Stimulated activated CD8-positive, alpha-beta memory T cell treated with anti-CD3 and anti-CD28 coated beads, Interleukin-4, amount 100 ng/mL, for 4 hours (primary cell): ENCODE results near the gene HOXA10.

Experiments used
- DNase-seq, 2 donors: peaks; one replicate each; pipeline ENCODE4 v3.0.0-alpha.2; 2020; ENCODE audit warnings: low read depth in 2 of 2, low spot score in 1 of 2

Gene HOXA10

DNA sequence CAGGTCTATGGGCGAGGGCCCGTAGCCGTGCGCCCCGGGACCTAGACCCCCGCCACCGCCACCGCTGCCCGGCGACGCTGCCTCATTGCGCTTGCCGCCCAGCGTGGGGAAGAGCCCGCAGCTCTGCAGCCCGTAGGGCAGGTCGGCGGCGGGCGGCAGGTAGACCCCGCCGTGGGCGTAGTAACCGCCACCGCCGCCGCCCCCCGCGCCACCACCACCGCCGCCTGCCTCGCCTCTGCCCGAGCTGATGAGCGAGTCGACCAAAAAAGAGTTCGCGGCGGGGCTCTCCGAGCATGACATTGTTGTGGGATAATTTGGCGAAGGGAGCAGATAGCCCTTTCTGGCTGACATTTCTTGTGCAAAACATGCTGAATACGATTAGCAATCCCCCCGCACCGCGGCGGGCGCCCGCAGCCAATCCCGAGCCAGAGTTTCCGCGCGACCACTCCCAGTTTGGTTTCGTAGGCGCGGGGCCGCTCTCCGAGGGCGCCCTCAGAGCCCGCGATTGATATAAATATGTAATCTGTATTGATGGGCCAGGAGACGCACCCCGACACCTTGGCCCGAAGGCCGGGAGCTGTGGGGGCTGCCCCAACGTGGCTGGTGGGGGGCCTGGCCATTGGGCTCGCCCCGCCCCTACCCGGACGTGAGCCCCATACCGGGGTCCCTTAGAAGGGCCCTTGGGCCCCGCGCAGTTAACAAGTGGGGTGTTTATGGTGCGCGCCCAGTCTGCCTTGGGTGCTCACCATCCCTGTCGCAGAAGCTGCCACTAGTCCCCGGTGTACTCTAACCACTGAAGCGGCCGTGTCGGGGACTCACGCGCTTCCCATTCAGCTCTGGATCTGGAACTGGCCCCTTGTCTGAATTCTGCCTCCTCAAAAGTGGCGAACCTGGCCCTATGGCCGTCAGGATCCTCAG lies at the start of gene HOXA10:
Gene HOXA10, minus strand, starts transcription at position 365 of the 918 bp plus-strand sequence. Its CDS starts 14 bp downstream, at position 351.
- no peak for DNase-seq

DNA sequence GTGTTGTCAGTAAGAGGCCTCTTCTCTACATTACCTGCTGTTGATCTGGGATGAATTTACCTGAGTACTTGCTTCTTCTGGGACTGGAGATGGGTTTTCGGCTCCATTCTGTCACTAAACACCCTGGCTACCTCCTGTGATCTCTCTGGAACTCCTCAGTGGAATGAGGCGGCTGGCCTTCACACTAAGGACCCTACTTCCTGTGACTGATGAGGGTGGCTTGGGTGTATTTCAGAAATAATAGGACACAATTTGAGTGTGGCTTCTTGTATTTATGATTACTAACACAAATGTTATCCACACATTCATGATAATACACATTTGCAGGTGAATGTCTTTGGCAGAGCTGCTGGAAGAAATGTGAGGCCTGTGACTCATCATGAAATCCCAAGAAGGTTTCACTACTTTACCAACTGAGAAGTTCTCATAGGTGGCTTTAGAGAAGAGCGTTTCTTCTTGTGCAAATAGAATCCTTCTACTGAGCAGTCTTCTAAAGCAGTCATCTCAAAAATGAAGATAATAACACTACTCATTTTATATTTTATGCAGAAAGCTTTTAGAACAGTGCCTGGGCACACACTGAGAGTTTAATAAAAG lies 47.2 kb upstream of the HOXA10 start:
- DNase-seq, result no peak

DNA sequence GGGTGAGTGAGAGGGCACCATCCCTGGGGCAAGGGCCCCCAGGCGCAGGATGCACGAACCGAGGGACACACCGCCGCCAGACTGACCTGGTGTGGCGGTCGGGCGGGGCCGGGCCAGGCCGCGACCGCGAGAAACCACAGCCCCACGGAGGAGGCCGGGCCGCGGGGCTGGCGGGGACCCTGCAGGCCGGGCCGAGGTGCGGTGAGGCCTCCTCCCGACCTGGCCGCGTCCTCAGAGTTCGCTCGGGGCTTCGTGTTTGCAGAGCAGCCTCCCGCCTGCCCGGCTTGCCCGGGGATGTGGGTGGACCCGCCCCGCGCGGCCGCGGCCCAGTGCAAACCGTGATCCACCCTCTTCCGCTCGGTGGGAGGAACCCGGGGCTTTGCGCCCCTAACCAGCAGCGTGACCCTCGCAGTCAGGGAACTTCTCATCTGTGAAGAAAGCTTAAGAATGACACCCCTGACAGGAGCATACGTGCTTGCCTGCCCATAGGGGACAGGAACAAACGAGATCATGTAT lies 46.4 kb upstream of the HOXA10 start:
- DNase-seq, result no peak

DNA sequence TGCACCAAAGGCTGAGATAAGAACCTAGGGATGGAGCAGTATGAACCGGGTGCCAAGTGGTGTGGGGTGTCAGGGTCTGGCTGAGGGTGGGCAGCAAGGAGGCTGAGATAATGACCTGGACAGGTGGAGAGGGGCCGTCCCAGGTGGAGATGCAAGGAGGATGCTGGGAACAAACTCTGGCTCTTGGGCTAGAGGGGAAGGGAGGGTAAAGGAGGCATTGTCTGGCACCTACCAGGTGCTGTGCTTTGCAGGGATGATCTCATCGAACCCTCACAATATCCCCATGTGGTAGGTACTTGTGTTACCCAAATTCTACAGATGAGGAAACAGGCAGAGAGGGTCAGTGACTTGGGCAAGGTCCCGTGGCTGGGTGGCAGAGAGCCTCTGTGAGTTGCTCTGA lies 45.7 kb upstream of the HOXA10 start:
- no peak for DNase-seq

DNA sequence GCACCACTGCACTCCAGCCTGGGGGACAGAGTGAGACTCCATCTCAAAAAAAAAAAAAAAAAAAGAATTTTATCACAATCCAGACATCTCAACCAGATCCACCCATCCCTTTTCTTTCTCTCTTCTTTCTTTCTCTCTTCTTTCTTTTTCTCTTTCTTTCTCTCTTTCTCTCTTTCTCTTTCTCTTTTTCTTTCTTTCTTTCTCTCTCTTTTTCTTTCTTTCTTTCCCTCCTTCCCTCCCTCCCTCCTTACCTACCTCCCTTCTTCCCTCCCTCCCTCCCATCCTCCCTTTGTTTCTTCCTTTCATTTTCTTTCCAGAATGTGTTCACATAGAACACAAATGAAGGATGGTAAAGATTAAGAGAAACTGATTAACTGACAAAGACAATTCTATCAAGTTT lies 43.8 kb upstream of the HOXA10 start:
- DNase-seq, result no peak

DNA sequence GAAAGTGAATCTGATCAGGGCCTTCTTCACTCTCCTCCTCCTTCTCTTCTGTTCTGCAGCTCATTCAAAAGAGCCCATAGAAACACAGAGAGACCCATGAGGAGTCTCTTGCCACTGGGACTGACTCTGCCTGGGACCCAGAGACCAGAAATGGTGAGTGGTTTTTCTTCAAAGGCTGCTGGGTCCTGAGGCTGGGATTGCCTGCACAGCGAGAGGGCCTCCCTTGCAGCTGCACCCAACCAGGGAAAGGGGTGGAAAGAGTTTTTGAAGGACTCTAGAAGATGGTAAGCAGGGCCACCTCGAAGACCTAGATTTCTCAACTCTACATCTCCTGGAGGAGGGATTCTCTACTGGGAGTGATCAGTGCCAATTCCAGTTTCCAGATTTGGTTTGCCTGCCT lies 41.2 kb upstream of the HOXA10 start:
- no peak for DNase-seq

DNA sequence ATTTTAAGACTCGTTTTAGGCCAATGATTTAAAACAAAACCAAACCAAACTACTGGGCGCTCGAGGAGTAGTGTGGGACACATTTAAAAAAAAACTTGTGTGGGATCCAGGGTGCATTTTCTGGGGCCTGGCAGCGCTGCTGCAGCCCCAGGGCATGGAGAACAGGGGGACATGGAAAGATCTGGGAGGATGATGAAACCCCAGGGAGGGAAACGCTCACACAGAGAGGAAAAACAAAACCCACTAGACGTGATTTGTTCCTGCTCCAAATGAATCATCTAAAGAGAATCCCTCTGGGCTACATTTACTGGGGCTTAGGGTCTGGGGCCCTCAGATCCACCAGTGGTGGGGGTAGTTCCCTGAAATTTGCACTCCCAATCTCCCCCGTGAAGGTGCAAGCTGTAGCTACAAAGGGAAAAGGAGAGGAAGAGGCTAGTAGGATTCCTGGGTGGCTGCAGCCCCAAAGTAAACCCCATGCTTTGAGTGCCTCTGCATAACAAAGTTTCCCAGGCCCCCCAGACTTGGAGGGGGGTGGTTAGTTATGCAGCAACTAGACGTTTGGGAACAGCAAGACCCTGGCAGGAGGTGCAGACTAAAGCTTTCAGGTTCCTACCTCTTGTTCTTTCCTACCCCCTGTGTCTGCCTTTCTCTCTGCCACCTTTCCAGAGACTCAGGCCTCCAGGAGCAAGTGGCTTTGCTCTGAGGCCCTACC lies 40.3 kb upstream of the HOXA10 start:
- no peak for DNase-seq

DNA sequence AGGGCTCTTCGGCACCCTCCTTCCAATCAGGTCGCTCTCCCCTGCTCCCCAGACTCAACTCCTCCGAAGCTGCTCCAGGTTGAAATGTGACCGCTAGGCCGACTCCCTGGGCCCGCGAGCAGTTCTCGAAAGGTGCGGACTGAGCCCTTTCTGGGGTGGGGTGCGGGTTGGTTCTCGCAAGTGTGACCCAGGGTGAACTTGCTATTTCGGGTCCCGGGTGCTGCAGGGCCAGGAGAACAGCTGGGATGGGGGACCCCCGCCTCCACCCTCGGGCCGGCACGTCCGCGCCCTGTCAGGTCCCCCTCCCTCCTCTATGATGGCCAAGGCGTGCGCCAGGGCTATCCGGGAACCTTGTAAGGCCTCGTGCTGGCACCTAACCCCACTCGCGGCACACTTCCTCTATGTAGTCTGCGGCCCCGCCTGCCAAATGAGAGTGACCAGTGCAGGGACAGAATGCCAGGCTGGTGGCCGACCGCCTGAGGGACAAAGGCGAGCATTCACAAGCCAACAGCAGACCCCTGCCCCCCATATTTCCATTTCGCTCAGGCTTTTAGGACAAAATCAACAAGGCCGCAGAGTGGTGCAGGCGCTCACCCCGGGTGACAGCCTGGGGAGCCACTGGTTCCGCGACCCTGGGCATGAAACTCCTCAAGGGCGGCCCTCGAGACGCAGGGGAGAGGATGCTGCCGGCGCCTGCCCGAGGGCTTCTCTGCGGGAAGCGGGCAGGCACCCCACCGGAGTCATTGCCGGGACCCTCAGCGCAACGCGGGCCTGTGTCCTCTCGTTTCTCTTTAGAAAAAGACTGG lies 39.5 kb upstream of the HOXA10 start:
- DNase-seq, result no peak

DNA sequence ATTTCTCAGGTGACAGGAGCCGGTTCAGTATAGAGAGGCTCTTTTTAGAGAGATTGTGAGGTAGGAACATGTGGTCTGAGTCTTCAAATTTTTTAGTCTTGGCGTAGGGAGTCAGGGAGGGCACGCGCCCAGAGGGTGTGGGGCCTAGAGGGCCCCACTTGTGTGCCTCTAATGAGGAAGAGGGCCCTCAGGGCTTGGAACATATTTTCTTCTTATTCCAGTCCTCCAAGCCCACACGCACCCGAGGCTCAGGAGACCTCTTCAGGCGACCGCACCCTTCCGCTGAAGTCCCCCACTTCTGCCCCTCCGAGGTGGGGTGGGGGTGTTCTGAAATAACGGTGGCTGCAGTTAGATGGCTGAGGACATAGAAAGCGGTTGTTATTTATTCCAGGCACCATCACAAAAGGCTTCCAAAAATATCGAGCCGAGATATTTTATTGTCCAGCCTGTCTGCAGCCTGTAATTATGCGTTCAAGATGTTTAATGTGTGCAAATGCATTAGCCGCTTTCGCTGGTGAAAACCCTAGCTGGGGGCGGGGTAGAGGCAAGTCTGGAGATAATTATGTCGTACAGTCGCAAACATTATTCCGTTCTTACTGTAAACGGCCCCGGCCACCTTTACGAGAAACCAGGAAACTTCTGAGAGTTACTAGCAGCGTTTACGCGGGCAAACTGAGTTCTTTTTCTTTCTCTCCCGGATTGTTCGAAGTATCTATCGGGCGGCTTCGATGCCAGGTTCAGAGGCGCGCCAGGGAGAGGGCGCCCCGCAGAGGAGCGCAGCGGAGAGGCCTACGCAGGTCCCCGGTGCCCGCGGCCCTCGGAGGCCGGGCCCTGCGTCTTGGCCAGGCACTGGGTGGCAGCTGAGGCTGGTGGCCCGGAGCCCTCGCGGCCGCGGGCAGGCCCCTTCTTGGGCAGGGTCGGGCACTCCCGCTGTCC lies 38.6 kb upstream of the HOXA10 start:
- DNase-seq, result no peak

DNA sequence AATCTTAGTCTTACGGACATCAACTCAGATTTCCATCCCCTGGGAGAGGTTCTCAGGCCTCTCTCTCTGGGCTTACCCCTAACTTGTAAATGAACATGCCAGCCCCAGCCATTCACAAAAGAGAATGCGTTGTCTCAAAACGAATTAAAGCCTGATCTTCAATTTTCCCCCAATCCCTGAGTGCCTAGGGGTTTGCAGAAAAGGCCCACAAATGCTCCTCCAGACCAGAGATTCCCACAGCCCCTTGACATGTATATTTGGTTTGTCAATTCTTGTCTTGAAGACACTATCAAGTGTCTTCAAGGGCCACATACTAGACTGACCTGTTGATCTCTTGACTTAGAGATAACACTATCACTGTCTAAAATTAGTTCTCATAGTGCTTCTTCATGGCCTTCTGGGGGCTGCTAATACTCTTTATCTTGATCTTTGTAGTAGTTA lies 37.7 kb upstream of the HOXA10 start:
- DNase-seq, result no peak

DNA sequence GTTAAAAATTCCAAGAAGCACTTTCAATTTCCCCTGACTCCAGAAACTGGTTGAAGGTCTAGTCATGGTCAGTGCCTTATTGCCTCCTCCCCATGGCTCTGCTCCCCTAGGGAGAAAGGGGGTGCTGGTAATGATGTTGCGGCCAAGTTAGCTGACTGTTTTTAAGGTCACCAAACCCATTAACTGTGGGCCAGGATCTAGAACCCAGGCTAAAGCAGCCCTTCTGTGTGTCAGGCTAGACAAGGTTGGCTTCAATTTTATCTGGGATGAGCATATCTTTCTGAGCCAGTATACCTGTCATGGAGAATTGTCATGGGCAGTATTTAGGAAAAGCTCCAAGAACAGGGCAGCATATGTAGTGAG lies 36.9 kb upstream of the HOXA10 start:
- DNase-seq, result no peak

DNA sequence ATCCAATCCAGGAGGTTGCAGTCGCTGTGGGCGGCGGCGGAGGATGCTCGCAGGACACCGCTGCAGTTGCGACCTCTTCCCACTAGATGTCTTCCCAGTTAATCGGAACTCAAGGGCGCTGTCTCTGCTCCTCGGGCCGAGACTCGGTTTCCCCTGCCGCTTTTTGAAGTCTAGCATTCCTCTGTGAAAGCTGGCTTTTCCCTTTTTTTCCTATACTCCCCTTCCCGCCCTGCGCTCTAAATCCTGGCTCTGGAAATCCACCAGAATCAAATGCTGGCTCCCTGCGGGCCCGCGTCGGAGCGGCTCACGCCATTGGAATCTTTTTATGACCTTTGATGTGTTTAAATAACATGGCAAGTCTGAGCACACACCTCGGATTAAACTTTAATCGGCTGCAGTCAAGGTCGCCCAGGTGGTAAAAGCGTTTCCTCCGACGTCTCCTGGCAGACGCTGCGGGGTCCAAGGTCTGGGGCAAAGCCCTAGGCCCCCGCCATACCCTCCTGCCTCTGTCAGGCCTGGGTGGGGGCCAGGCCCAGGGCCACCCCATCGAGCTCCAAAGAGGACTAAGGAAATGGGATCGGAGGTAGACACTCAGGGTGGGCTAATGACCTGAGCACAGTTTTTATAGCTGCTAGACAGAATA lies 36.4 kb upstream of the HOXA10 start:
- no peak for DNase-seq

DNA sequence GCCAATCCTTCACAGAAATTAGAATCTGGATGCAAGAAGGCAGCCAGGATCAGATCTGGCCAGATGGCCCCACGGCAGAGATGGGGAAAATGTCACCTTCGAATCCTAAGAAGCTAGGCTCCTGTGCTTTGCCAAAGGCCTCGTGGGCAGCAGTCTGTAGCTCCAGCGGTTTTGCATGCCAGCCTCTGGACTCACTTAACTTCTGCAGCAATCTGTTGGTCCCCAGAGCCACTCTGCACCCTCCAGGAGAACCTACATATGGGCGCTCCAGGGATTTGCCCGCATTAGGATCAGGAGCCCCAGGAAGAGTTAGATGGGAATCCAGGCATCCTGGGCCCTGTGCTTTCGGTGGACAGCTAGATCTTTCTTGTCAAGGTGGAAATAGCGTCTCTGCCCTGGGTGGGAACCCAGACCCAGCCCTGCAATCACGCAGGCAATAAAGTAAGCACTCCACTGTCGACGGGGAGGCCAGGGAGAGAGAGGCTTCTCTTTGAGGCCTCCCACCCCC lies 35.9 kb upstream of the HOXA10 start:
- DNase-seq, result no peak

DNA sequence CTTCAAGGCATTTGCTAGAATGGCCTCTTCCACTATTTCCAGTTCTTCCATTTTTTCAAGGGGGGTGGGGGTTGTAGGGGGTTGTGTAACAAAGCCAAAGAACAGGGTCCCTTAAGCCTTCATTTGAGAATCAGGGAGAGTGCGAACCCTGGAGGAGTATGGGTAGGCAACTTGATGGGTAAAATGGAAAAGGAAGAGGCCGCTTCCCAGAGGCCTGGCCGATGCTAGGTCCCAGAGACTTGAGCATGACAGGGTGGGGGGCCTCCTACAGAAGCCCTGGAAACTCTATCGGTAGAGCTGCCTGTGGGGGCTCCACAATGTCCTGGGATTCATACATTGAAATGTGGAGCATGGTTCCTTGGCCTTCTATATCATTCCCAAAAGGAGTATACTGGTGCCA lies 34.9 kb upstream of the HOXA10 start:
- no peak for DNase-seq

DNA sequence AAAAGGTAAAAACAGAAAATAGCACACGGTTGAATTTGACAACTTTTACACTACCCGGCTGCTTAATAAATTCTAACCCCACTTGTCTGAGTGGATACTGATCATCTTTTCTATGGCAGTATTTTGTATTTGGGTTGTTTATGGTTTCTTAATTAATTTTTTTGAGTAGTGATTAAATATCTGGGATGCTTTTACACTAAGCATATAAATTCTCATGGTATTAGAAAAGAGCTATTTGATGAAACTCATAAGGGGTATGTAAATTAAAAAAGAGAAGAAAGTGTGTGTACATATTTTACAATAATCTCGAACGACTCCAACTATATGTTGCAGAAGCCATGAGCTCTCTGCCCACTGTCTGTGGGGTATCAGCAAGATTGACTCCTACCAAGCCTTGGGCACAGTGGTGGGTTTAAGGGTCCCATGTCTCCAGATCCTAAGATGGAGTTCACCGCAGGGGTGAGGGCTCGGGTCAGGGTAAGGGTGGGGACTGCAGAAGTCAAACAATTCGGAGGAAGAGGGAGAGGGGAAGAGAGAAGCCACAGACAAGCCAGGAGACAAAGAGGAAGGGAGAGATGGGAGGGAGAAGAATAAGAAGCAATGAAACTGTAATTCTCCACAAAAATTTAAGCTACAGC lies 33.3 kb upstream of the HOXA10 start:
- DNase-seq, result no peak

DNA sequence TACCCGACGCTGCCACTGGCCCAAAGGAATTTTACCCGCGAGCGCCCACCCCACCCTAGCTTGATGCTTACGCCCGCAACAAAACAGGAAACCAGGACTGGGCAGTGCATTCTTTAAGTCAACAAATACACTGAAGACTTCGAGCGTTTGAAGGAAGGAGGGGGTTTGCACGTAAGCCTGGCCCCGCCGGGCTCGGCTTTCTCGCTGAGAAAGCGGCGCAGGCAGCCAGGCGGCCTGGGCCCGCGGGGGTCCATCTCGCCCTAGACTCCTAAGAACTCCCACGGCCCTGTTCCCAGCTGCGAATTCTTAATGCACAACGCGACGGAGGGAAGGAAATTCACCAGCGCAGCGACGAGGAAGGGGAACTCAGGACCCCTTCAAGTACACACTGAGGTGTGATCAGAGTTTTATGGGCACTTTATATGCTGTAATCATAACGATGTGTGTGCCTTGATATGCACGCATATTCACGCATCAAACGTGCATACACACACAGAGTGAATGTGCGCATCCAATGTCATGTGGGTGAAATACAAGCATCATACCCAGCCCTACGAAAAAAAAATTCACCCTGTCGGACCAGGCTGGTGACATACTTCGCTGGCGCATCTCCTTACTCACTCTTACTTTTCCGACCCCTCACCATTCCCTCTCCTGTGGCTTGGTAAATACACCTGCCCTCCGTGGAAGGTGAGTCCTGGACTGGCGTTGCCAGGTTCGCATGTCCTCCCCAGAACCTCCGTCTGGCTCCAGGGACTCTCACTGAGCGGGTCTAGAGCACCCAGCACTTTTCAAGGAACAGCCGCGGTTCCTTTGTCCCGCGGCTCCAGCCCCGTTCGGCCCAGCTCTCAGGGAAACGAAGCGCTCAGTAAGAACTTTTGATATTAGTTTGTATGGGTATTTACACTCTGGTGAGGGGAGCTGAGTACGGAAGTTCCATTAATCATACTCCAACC lies 31.5 kb upstream of the HOXA10 start:
- no peak for DNase-seq

DNA sequence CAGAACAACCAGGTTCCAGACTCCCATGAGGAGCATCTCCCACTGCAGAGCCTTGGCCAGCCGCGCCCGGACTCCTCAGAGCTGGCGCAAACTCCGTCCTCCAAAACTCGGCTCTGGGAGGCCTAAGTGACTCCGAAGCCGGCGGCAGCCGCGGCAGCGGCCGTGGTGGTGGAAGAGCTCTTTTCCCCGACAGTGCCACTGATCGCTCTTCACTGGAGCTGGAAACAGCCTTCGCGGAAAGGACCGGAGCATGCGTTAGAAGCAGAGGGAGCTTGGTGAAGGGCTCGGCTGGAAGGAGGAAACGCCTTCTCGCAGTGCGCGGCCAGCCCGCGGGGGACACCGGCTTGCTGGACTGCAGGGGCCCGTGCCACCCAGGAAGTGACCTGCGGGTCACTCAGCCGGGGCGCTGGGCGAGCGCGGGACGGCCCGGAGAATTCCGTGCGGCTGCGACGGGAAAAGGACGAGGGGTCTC lies 30.8 kb upstream of the HOXA10 start:
- DNase-seq, result no peak
